H9 (cell line): Measurements from ENCODE around the gene BICD2. TPM values are rescaled to one million over a fixed set of nuclear protein-coding genes. Genes with fewer than 3 reads are reported as not detected.

Experiments
- DNase-seq: peaks from one replicate; pipeline ENCODE4 v3.0.0-alpha.2; 2017
- H2AFZ ChIP-seq: one replicate; pipeline ENCODE4 v1.6.1; 2013; ENCODE audit warnings: mild to moderate bottlenecking, low read length, control low read depth, moderate library complexity
- H2AK5ac ChIP-seq: 2 replicates; pipeline ENCODE4 v1.6.1; 2013; ENCODE audit warnings: low read length, control low read depth, mixed read lengths; ENCODE audit not compliant: insufficient read length
- H2BK120ac ChIP-seq: one replicate; pipeline ENCODE4 v1.6.1; 2013; ENCODE audit warnings: low read depth, mild to moderate bottlenecking, low read length, control low read depth, inconsistent platforms; ENCODE audit not compliant: poor library complexity, severe bottlenecking
- H2BK12ac ChIP-seq: 2 replicates; pipeline ENCODE4 v1.6.1; 2013; ENCODE audit warnings: low read length, control low read depth, mixed read lengths, low read depth; ENCODE audit not compliant: insufficient read length
- H2BK15ac ChIP-seq: 2 replicates; pipeline ENCODE4 v1.6.1; 2013; ENCODE audit warnings: low read depth, low read length, control low read depth
- H2BK20ac ChIP-seq: one replicate; pipeline ENCODE4 v1.6.1; 2013; ENCODE audit warnings: low read depth, mild to moderate bottlenecking, low read length, control low read depth, inconsistent platforms; ENCODE audit not compliant: poor library complexity, severe bottlenecking
- H2BK5ac ChIP-seq: 2 replicates; pipeline ENCODE4 v1.6.1; 2013; ENCODE audit warnings: low read length, control low read depth, mixed read lengths; ENCODE audit not compliant: insufficient read length
- H3K14ac ChIP-seq: 2 replicates; pipeline ENCODE4 v1.6.1; 2013; ENCODE audit warnings: low read length, control low read depth; ENCODE audit not compliant: insufficient read depth
- H3K18ac ChIP-seq: 2 replicates; pipeline ENCODE4 v1.6.1; 2013; ENCODE audit warnings: low read depth, mild to moderate bottlenecking, mixed read lengths, low read length, control low read depth; ENCODE audit not compliant: insufficient read length
- H3K23ac ChIP-seq: 2 replicates; pipeline ENCODE4 v1.6.1; 2013; ENCODE audit warnings: low read length, control low read depth, mixed read lengths, low read depth; ENCODE audit not compliant: insufficient read length
- H3K23me2 ChIP-seq: 2 replicates; pipeline ENCODE4 v1.6.1; 2013; ENCODE audit warnings: low read depth, mild to moderate bottlenecking, mixed read lengths, low read length, control low read depth; ENCODE audit not compliant: insufficient read length, poor library complexity, severe bottlenecking
- H3K27ac ChIP-seq: 2 replicates; pipeline ENCODE4 v1.5.1; 2013; ENCODE audit warnings: low read length, control low read depth, mixed read lengths, low read depth; ENCODE audit not compliant: insufficient read length
- H3K27me3 ChIP-seq: 2 replicates; pipeline ENCODE4 v1.6.1; 2013; ENCODE audit warnings: low read length, control low read depth, inconsistent platforms; ENCODE audit not compliant: insufficient read depth
- H3K4ac ChIP-seq: 2 replicates; pipeline ENCODE4 v1.6.1; 2013; ENCODE audit warnings: low read depth, mild to moderate bottlenecking, control low read depth, inconsistent platforms, low read length, moderate library complexity
- H3K4me1 ChIP-seq: 2 replicates; pipeline ENCODE4 v1.6.1; 2013; ENCODE audit warnings: low read length, control low read depth, inconsistent platforms; ENCODE audit not compliant: insufficient read depth
- H3K4me2 ChIP-seq: 2 replicates; pipeline ENCODE4 v1.6.1; 2013; ENCODE audit warnings: low read length, control low read depth, mixed read lengths; ENCODE audit not compliant: insufficient read length, insufficient read depth
- H3K56ac ChIP-seq: 2 replicates; pipeline ENCODE4 v1.6.1; 2013; ENCODE audit warnings: low read depth, mild to moderate bottlenecking, mixed read lengths, low read length, control low read depth; ENCODE audit not compliant: insufficient read length
- H3K79me1 ChIP-seq: 2 replicates; pipeline ENCODE4 v1.6.1; 2013; ENCODE audit warnings: low read depth, mild to moderate bottlenecking, moderate library complexity, low read length, control low read depth, inconsistent platforms; ENCODE audit not compliant: insufficient read depth, poor library complexity, severe bottlenecking
- H3K79me2 ChIP-seq: 2 replicates; pipeline ENCODE4 v1.6.1; 2013; ENCODE audit warnings: low read length, control low read depth, inconsistent platforms; ENCODE audit not compliant: insufficient read depth
- H3K9ac ChIP-seq: 2 replicates; pipeline ENCODE4 v1.6.1; 2013; ENCODE audit warnings: low read length, control low read depth, mixed read lengths; ENCODE audit not compliant: insufficient read length; ENCODE audit errors: extremely low read depth
- H3K9me3 ChIP-seq: one replicate; pipeline ENCODE4 v1.6.1; 2013; ENCODE audit warnings: low read depth, low read length, inconsistent platforms; ENCODE audit not compliant: control insufficient read depth
- H3T11ph ChIP-seq: one replicate; pipeline ENCODE4 v1.6.1; 2013; ENCODE audit warnings: mild to moderate bottlenecking, low read length, control low read depth, inconsistent platforms
- H4K20me1 ChIP-seq: one replicate; pipeline ENCODE4 v1.6.1; 2013; ENCODE audit not compliant: control insufficient read depth, insufficient read length, insufficient read depth
- H4K5ac ChIP-seq: 2 replicates; pipeline ENCODE4 v1.6.1; 2013; ENCODE audit warnings: low read depth, mild to moderate bottlenecking, mixed read lengths, low read length, control low read depth; ENCODE audit not compliant: insufficient read length
- H4K8ac ChIP-seq: replicated peaks from 2 replicates; pipeline ENCODE4 v1.6.1; 2013; ENCODE audit warnings: low read length, control low read depth, mixed read lengths, low read depth; ENCODE audit not compliant: insufficient read length
- H4K91ac ChIP-seq: 2 replicates; pipeline ENCODE4 v1.6.1; 2013; ENCODE audit warnings: low read depth, mild to moderate bottlenecking, moderate library complexity, mixed read lengths, low read length, control low read depth; ENCODE audit not compliant: insufficient read length
- H3K27ac Mint-ChIP-seq, 3 experiments: 2 replicates in 2 of 3; 3 replicates in 1 of 3; pipeline ENCODE4 v1.8.0; 2020 to 2021; ENCODE audit warnings: mixed read lengths in 3 of 3, mild to moderate bottlenecking in 1 of 3, moderate library complexity in 1 of 3
- H3K27me3 Mint-ChIP-seq: 2 replicates; pipeline ENCODE4 v1.8.0; 2021; ENCODE audit warnings: low read depth, mild to moderate bottlenecking, moderate library complexity, mixed read lengths
- H3K36me3 Mint-ChIP-seq, 3 experiments: 2 replicates in 2 of 3; 3 replicates in 1 of 3; pipeline ENCODE4 v1.8.0; 2020 to 2021; ENCODE audit warnings: low read depth in 3 of 3, mixed read lengths in 3 of 3; ENCODE audit not compliant: insufficient read depth in 1 of 3
- H3K4me1 Mint-ChIP-seq, 2 experiments: 2 replicates each; pipeline ENCODE4 v1.8.0; 2020; ENCODE audit warnings: mixed read lengths in 2 of 2
- H3K4me3 Mint-ChIP-seq, 2 experiments: 2 replicates in 1 of 2; 3 replicates in 1 of 2; pipeline ENCODE4 v1.8.0; 2020 to 2021; ENCODE audit warnings: mild to moderate bottlenecking in 2 of 2, mixed read lengths in 2 of 2, moderate library complexity in 1 of 2
- H3K9me3 Mint-ChIP-seq, 2 experiments: 2 replicates in 1 of 2; 3 replicates in 1 of 2; pipeline ENCODE4 v1.8.0; 2020; ENCODE audit warnings: mild to moderate bottlenecking in 2 of 2, mixed read lengths in 2 of 2, moderate library complexity in 1 of 2
- CTCF ChIP-seq: fragments of 200-600 bp; sonication (generic); conservative IDR thresholded peaks from 3 replicates; pipeline ENCODE4 v1.8.0; 2021; ENCODE audit warnings: antibody characterized with exemption, mild to moderate bottlenecking
- WGBS: extraction: QIAGEN DNeasy Blood & Tissue Kit; methylation state at CpG from one replicate; pipeline ENCODE4 v1.1.7; 2013; ENCODE audit warnings: missing lambda C conversion rate, low lambda C conversion rate, mixed read lengths; ENCODE audit not compliant: insufficient read length; ENCODE audit errors: extremely low coverage; 5-methylcytosine and 5-hydroxymethylcytosine counted together
- total RNA-seq: library from RNA; stranded (reverse); gene quantifications from 2 replicates; pipeline ENCODE4 v1.2.1, GENCODE V29; 2021

Gene BICD2
- total RNA-seq, 1 experiment from 2014 or later = 22.3 TPM

GRCh38 chr9:92761686-92762085 lies 2.9 kb downstream of the BICD2 start:
- Histone ChIP-seq H4K8ac (no peak overlapping the region), H4K20me1 (no peaks in the 10 kb centered on the region), H2AFZ (no peak overlapping the region), H3K4me1 (peaks cover 6% of the 10 kb centered on the region; the same call in 1 of the 2 replicates), H3K4me2 (no peak overlapping the region), H3K14ac (no peak overlapping the region), H3K56ac (no peak overlapping the region), H4K91ac (no peak overlapping the region), H3K23ac (no peak overlapping the region), H3T11ph (no peak overlapping the region), H3K9ac (no peak overlapping the region), H3K27ac (no peak overlapping the region), H3K79me2 (peaks cover 40% of the 10 kb centered on the region; the same call in 1 of the 2 replicates), H2BK12ac (no peak overlapping the region), H2BK20ac (no peak overlapping the region), H3K79me1 (no peaks in the 10 kb centered on the region), H2BK5ac (no peak overlapping the region), H3K9me3 (no peaks in the 10 kb centered on the region), H3K23me2 (peaks cover 6% of the 10 kb centered on the region), H2BK15ac (no peak overlapping the region), H4K5ac (no peak overlapping the region), H3K4ac (no peak overlapping the region), H2AK5ac (no peak overlapping the region), H3K18ac (no peak overlapping the region), H3K27me3 (no peaks in the 10 kb centered on the region), H2BK120ac (no peak overlapping the region)
- WGBS = no CpG with 5 or more reads among the region's 6 CpGs
- DNase-seq = no peak
- TF ChIP-seq CTCF = no peak
- H3K36me3 Mint-ChIP-seq = no peaks in the 10 kb centered on the region
- H3K4me1 Mint-ChIP-seq = peaks cover 40 to 45% of the 10 kb centered on the region in 2 experiments
- no peak overlapping the region; a peak in 1 of 7 replicates for H3K27ac Mint-ChIP-seq
- H3K27me3 Mint-ChIP-seq = peaks cover 3% of the 10 kb centered on the region; the same call in 1 of the 2 replicates
- H3K4me3 Mint-ChIP-seq = no peak overlapping the region
- H3K9me3 Mint-ChIP-seq = no peaks in the 10 kb centered on the region
